NK-92 treated with Interleukin-12 subunit alpha and Interleukin-12 subunit beta, amount 100 ng/mL, for 24 hours (cell line): ENCODE results near the gene COMTD1.

Experiments
- DNase-seq: peaks from one replicate; lab custom pipeline; 2025; lab: John Stamatoyannopoulos, UW

Gene COMTD1

GRCh38 chr10:75235375-75236177 lies at the start of gene COMTD1:
TSS of gene COMTD1 (minus strand) at chr10:75235957. CDS start at chr10:75235928, 29 bp downstream.
- peak; percentile 89 for DNase-seq

- DNase-seq, result no peak
Measured at GRCh38 chr10:75283671-75284470, 48.1 kb upstream of the COMTD1 start.

GRCh38 chr10:75283078-75283670 lies 47.4 kb upstream of the COMTD1 start:
- DNase-seq, result no peak

- no peak for DNase-seq
Measured at GRCh38 chr10:75281974-75282373, 46.2 kb upstream of the COMTD1 start.

- no peak for DNase-seq
Measured at GRCh38 chr10:75280236-75280635, 44.5 kb upstream of the COMTD1 start.

GRCh38 chr10:75276069-75276872 lies 40.5 kb upstream of the COMTD1 start:
- no peak for DNase-seq

- DNase-seq, result no peak
Measured at GRCh38 chr10:75272896-75273295, 37.1 kb upstream of the COMTD1 start.

GRCh38 chr10:75272094-75272493 lies 36.3 kb upstream of the COMTD1 start:
- no peak for DNase-seq

- DNase-seq, result no peak
Measured at GRCh38 chr10:75269605-75270004, 33.8 kb upstream of the COMTD1 start.

GRCh38 chr10:75266945-75267344 lies 31.2 kb upstream of the COMTD1 start:
- DNase-seq, result no peak

GRCh38 chr10:75265856-75266255 lies 30.1 kb upstream of the COMTD1 start:
- no peak for DNase-seq

- DNase-seq, result no peak
Measured at GRCh38 chr10:75263806-75264205, 28.0 kb upstream of the COMTD1 start.

- DNase-seq, result no peak
Measured at GRCh38 chr10:75261813-75262705, 26.3 kb upstream of the COMTD1 start.

- DNase-seq, result no peak
Measured at GRCh38 chr10:75260990-75261389, 25.2 kb upstream of the COMTD1 start.

GRCh38 chr10:75254739-75255138 lies 19.0 kb upstream of the COMTD1 start:
- DNase-seq, result no peak

- DNase-seq, result no peak
Measured at GRCh38 chr10:75253281-75254220, 17.8 kb upstream of the COMTD1 start.

GRCh38 chr10:75250934-75251333 lies 15.2 kb upstream of the COMTD1 start:
- DNase-seq, result no peak

GRCh38 chr10:75247797-75248196 lies 12.0 kb upstream of the COMTD1 start:
- DNase-seq, result no peak

GRCh38 chr10:75246506-75246905 lies 10.7 kb upstream of the COMTD1 start:
- DNase-seq, result no peak
